AG09309 (cell line): ENCODE results near the gene PHF19.

Experiments
- DNase-seq: peaks from one replicate; pipeline ENCODE4 v3.0.0-alpha.2; 2010; ENCODE audit warnings: low read depth
- H3K4me3 ChIP-seq: 2 replicates; pipeline ENCODE4 v1.5.1; 2011; ENCODE audit warnings: mild to moderate bottlenecking, low read depth, low read length, moderate library complexity; ENCODE audit not compliant: control insufficient read depth
- TF ChIP-seq, protein P1 (sequence below): IDR thresholded peaks from 2 replicates; pipeline ENCODE4 v1.5.1; 2011; ENCODE audit warnings: mild to moderate bottlenecking, low read depth, low read length, inconsistent platforms; ENCODE audit not compliant: insufficient read depth, control insufficient read depth; ENCODE audit errors: missing control alignments

The PHF19 gene

DNA sequence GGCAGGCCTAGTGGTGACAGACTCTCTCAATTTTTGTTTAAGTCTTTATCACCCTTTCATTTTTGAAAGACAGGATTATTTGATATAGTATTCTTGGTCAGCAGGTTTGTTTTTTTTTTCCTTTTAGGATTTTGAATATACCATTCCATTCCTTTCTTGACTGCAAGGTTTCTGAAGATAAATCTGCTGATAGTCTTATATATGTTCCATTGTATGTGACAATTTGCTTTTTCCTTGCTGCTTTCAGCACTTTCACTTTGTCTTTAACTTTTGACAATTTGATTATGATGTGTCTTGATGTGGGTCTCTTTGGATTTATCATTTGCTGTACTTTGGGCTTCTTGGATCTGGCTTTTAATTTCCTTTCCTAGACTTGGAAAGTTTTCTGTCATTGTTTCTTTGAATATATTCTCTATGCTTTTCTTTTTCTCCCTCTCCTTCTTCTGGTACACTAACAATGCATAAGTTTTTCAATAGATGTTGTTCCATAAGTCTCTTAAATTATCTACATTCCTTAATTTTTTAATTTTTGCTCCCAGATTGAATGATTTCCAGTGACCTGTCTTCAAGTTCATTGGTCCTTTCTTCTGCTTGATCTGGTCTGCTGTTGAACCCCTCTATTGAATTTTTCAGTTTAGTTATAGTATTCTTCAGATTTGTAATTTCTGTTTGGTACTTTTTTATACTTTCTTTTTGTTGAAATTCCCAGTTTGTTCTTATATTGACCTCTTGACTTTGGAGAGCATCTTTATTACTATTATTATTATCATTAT is 69.2 kb downstream of the PHF19 start:
- TF ChIP-seq, protein P1, sequence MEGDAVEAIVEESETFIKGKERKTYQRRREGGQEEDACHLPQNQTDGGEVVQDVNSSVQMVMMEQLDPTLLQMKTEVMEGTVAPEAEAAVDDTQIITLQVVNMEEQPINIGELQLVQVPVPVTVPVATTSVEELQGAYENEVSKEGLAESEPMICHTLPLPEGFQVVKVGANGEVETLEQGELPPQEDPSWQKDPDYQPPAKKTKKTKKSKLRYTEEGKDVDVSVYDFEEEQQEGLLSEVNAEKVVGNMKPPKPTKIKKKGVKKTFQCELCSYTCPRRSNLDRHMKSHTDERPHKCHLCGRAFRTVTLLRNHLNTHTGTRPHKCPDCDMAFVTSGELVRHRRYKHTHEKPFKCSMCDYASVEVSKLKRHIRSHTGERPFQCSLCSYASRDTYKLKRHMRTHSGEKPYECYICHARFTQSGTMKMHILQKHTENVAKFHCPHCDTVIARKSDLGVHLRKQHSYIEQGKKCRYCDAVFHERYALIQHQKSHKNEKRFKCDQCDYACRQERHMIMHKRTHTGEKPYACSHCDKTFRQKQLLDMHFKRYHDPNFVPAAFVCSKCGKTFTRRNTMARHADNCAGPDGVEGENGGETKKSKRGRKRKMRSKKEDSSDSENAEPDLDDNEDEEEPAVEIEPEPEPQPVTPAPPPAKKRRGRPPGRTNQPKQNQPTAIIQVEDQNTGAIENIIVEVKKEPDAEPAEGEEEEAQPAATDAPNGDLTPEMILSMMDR = no peak
- H3K4me3 ChIP-seq = no peak overlapping the region
- no peak for DNase-seq
